Ovary (tissue), 9 donors: ENCODE data around the gene FASTK. TPM values are rescaled to one million over a fixed set of nuclear protein-coding genes. Genes with fewer than 3 reads are reported as not detected.

Experiments
- DNase-seq, 5 donors: peaks; one replicate each; pipeline ENCODE4 v3.0.0-alpha.2; 2019 to 2020
- H3K27ac ChIP-seq, 2 donors: fragments of 200-600 bp; one replicate each; pipeline versions ENCODE4 v1.5.1 to v1.8.0; 2019 to 2022
- H3K27me3 ChIP-seq: fragments of 200-600 bp; one replicate; pipeline ENCODE4 v1.8.0; 2022
- H3K36me3 ChIP-seq: fragments of 200-600 bp; sonication (generic); one replicate; pipeline ENCODE4 v1.5.1; 2019
- H3K4me1 ChIP-seq: one replicate; pipeline ENCODE4 v1.8.1; 2013; ENCODE audit warnings: mild to moderate bottlenecking, moderate library complexity; ENCODE audit not compliant: insufficient read depth
- H3K4me3 ChIP-seq: fragments of 200-600 bp; sonication (generic); one replicate; pipeline ENCODE4 v1.5.1; 2017
- H3K9me3 ChIP-seq, 2 donors: fragments of 200-600 bp in 1 of 2; sonication (generic) in 1 of 2; one replicate each; pipeline versions ENCODE4 v1.5.1 to v1.8.1; 2013 to 2019; ENCODE audit warnings: mild to moderate bottlenecking in 1 of 2, moderate library complexity in 1 of 2
- EP300 ChIP-seq: sonication (generic); formaldehyde crosslinking; IDR thresholded peaks from one replicate; pipeline ENCODE4 v1.6.1; 2017; ENCODE audit warnings: antibody characterized with exemption
- POLR2A ChIP-seq: fragments of 450-650 bp; IDR thresholded peaks from one replicate; pipeline ENCODE4 v1.6.1; 2017; ENCODE audit warnings: antibody characterized with exemption, mild to moderate bottlenecking, moderate library complexity
- whole genome bisulfite sequencing, 3 donors: extraction: QIAGEN DNeasy Blood & Tissue Kit in 1 of 3; methylation state at CpG; one replicate each; pipeline versions ENCODE4 v1.1.5 to v1.1.7; 2013 to 2017; 5-methylcytosine and 5-hydroxymethylcytosine counted together
- intact Hi-C, 4 donors: fragments of 100-400 bp; cut with DNase I; formaldehyde crosslinking; loops; one replicate each; pipeline versions ENCODE4 v1.11.0 to v1.15.1; 2022 to 2023
- polyA plus RNA-seq, 2 donors: library from polyadenylated mRNA; stranded (reverse); fragments of 200-250 nt in 1 of 2; fragments of 350-450 nt in 1 of 2; fragmentation: Illumina TruSeq in 1 of 2; extraction: RNeasy Lipid Tissue Mini Kit (QIAGEN cat#74804) in 1 of 2; gene quantifications; one replicate each; pipeline ENCODE4 v1.2.3, GENCODE V29; 2013 to 2014
- total RNA-seq, 7 donors: library from RNA; depleted of rRNA in 2 of 7; stranded (reverse); fragments of >200 nt in 2 of 7; fragmentation: NEBNext Ultra II Directional in 3 of 7; extraction: Animal tissue kit (Norgen Biotek cat#: 25700) in 3 of 7; gene quantifications; one replicate each; pipeline versions ENCODE4 v1.1.0 to v1.2.4, GENCODE V29; 2016 to 2023
- TF ChIP-seq, protein P1 (sequence below), 3 donors: fragments of 450-650 bp in 2 of 3; fragments of 200-600 bp in 1 of 3; IDR thresholded peaks; one replicate each; pipeline versions ENCODE4 v1.5.1 to v1.8.0; 2016 to 2022; ENCODE audit warnings: antibody characterized with exemption in 3 of 3, mild to moderate bottlenecking in 1 of 3
- donor health status: DM: no; HTN: no; CAD: no; lungs with moderate emphysema.
- donor health status: DM: no; HTN: no; CAD: no.
- donor health status: Bipolar disorder and iron deficiency.
- donor health status: DM: yes; HTN: yes; CAD: no.
- donor health status: DM: no; HTN: no; CAD: no.
- donor health status: DM: yes; HTN: yes; CAD: no.

FASTK gene
- total and polyA plus RNA-seq, 9 donors = 5.4 to 95.2 (median 75.8) TPM

DNA sequence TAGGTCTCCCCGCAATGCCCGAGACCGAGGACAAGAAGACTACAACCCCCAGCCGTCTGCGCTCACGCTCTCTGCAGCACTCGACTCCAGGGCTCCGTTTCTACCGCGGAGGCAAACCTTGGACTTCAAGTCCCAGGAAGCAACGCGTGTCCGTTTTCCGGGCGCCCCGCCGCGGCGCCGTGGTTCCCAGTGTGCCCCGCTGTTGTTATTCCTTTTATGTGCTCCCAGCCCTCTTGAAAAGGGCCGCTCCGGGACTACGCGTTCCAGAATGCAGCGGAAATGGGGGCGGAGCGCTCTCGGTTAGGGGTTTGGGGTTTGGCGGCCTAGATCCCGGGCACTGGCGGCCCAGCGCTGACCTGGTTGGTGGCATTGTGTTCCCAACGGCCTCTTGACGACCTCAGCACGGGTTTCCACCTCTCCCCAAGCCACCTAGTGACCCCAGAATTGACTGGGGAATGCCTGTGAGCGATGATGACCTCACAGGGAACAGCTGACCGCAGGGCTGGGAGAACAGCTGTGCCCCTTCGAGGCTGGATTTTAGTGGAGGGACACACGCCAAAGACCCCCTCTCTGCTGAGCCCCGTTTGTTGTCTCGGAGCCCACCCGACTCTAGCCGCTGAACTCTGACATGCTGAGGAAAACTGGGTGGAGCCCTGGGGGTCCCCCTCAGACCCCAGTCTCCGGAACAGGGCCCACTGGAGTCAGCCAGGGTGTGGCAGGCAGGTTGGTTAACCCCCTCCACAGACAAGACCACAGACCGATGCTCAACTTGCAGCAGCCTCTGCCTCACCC is 22.4 kb downstream of the FASTK start:
- H3K4me1 ChIP-seq = peaks cover 24% of the 10 kb centered on the region
- WGBS, 3 donors = 0 to 1% (median 0%) methylated on average over 41 to 46 of the region's 46 CpGs
- H3K4me3 ChIP-seq = peak overlapping the region; percentile 81
- H3K27me3 ChIP-seq = no peaks in the 10 kb centered on the region
- TF ChIP-seq, protein P1, sequence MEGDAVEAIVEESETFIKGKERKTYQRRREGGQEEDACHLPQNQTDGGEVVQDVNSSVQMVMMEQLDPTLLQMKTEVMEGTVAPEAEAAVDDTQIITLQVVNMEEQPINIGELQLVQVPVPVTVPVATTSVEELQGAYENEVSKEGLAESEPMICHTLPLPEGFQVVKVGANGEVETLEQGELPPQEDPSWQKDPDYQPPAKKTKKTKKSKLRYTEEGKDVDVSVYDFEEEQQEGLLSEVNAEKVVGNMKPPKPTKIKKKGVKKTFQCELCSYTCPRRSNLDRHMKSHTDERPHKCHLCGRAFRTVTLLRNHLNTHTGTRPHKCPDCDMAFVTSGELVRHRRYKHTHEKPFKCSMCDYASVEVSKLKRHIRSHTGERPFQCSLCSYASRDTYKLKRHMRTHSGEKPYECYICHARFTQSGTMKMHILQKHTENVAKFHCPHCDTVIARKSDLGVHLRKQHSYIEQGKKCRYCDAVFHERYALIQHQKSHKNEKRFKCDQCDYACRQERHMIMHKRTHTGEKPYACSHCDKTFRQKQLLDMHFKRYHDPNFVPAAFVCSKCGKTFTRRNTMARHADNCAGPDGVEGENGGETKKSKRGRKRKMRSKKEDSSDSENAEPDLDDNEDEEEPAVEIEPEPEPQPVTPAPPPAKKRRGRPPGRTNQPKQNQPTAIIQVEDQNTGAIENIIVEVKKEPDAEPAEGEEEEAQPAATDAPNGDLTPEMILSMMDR (IDR thresholded peaks at IDR 0.05) = no peak
- TF ChIP-seq EP300 (no peak), POLR2A (peak; percentile 71)
- H3K36me3 ChIP-seq = no peaks in the 10 kb centered on the region
- H3K9me3 ChIP-seq = no peaks in the 10 kb centered on the region
- intact Hi-C loops = no loop called here
- peak overlapping the region; percentile 87 to 97 for H3K27ac ChIP-seq
- DNase-seq = peak; percentile 97 to 99 (median 97)

DNA sequence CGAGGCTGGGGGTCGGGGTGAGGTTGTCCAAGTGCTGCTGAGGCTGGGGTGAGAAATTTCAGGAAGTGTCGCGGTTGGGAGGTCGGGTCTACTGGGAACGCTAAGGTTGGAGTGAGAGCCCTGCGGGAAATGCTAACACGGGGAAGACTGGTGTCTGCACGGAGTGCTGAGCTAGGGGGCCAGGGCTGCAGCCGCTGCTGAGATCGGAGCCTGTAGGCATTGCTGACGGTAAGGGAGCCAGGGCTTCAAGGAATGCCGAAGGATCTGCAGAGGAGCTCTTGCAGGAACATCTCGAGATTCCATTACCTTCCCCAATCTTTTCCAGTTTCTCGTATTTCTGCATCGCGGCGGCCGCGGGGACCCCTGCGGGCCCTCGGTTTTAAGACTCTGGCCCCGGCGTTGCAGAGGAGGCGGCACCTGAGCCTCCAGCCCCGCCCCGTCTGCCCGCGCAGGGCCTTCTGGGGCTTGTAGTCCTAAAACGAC is 23.1 kb downstream of the FASTK start, which contains the start of gene CDK5:
Gene CDK5, minus strand, starts transcription at position 392 of the 483 bp plus-strand sequence. Its CDS starts 49 bp downstream, at position 343.
- intact Hi-C loops = no loop called here
- peak within 1 kb of the TSS; percentile 87 to 97 for H3K27ac ChIP-seq
- peak within 1 kb of the TSS; percentile 81 for H3K4me3 ChIP-seq
- no peaks in the 10 kb centered on the region for H3K9me3 ChIP-seq
- no peak for DNase-seq
- no peaks in the 10 kb centered on the region for H3K27me3 ChIP-seq
- TF ChIP-seq POLR2A (no peak), EP300 (no peak)
- TF ChIP-seq, protein P1 (IDR thresholded peaks at IDR 0.05) = no peak
- no peaks in the 10 kb centered on the region for H3K36me3 ChIP-seq
- 0 to 1% (median 1%) methylated on average over 30 of the region's 30 CpGs for WGBS, 3 donors
- peaks cover 23% of the 10 kb centered on the region for H3K4me1 ChIP-seq

DNA sequence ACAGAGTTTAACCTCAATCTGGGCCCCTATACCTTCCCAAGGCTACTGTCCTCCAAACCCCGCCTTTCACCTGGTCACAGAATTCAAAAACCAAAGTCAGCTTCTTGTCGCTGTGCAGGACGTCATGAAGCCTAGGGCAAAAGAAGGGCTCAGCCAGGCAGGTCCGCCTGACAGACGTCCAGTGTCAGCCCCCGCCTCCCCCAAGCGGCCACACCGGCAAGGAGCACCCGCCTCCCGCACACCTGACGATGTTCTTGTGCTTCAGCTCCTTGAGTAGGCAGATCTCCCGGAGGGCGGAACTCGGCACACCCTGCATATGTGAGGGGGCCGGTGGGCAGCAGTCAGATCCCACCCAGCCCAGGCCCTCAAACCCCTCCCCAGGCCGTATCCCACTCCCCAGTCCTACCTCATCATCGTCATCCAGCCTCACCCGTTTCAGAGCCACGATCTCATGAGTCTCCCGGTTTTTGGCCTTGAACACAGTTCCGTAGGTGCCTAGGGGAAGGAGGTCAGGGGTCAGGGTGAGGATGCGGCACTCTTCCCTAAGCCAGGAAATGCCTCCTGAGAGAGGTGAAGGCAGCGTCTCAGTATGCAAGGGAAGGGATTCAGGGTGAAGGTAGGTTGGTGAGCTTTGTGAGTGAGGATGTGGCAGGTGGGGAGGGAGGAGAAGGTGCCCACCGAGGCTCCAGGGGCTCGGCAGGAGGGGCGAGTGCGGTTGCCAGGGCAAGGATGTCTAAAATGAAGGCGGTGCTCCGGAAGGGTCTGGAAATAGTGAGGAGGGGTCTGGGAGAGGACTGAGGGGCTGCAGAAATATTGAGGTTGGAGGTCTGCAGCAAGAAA is 23.7 kb downstream of the FASTK start:
- Histone ChIP-seq H3K27me3 (no peaks in the 10 kb centered on the region), H3K9me3 (no peaks in the 10 kb centered on the region), H3K4me1 (peaks cover 17% of the 10 kb centered on the region), H3K36me3 (no peaks in the 10 kb centered on the region), H3K4me3 (peak overlapping the region; percentile 81), H3K27ac (no peak overlapping the region)
- intact Hi-C loops = no loop called here
- 26 to 28% (median 27%) methylated on average over 29 of the region's 29 CpGs for WGBS, 3 donors
- TF ChIP-seq EP300 = no peak
- TF ChIP-seq POLR2A = no peak
- TF ChIP-seq, protein P1 (IDR thresholded peaks at IDR 0.05) = no peak
- DNase-seq = peak in 4 of 5 donors; percentile 30 to 61 (median 60)

DNA sequence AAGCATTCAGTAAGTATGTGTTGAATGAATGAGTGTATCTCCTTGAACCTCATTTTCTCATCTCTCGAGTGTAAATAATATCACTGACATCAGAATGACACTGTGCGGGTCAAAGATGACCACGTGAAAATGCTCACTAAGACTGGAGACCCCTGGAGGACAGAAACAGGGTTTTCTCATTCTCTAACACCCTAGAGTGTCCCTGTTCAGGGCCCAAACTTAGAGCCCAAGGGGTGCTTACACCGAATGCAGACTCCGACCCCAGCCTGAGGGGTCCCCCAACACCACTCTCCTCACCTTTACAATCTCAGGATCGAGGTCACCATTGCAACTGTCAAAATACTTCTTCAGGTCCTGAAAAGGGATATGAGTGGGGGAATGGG is 24.3 kb downstream of the FASTK start:
- H3K27me3 ChIP-seq = no peaks in the 10 kb centered on the region
- peaks cover 12% of the 10 kb centered on the region for H3K4me1 ChIP-seq
- H3K27ac ChIP-seq = no peak overlapping the region
- H3K9me3 ChIP-seq = no peaks in the 10 kb centered on the region
- 83 to 88% (median 84%) methylated on average over 6 of the region's 6 CpGs for WGBS, 3 donors
- intact Hi-C loops = no loop called here
- DNase-seq = no peak
- no peaks in the 10 kb centered on the region for H3K36me3 ChIP-seq
- no peak overlapping the region for H3K4me3 ChIP-seq
- TF ChIP-seq, protein P1 (IDR thresholded peaks at IDR 0.05) = no peak
- TF ChIP-seq EP300 = no peak
- no peak for TF ChIP-seq POLR2A
